ENCODE measurements around the gene NFIC.

DNA sequence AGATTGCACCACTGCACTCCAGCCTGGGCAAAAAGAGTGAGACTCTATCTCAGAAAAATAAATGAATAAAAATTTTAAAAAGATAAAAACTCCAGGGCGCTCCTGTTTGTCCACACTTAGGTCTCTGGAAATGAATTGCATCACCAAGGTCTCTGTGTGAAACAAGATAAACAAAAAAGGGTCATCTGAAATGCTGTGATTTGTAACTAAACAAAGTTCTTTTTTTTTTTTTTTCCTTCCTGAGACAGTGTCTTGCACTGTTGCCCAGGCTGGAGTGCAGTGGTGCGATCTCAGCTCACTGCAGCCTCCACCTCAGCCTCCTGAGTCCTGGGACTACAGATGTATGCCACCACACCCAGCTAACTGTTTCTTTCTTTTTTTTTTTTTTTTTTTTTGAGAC lies 151.3 kb downstream of the NFIC start:
- TF ChIP-seq, protein P1, sequence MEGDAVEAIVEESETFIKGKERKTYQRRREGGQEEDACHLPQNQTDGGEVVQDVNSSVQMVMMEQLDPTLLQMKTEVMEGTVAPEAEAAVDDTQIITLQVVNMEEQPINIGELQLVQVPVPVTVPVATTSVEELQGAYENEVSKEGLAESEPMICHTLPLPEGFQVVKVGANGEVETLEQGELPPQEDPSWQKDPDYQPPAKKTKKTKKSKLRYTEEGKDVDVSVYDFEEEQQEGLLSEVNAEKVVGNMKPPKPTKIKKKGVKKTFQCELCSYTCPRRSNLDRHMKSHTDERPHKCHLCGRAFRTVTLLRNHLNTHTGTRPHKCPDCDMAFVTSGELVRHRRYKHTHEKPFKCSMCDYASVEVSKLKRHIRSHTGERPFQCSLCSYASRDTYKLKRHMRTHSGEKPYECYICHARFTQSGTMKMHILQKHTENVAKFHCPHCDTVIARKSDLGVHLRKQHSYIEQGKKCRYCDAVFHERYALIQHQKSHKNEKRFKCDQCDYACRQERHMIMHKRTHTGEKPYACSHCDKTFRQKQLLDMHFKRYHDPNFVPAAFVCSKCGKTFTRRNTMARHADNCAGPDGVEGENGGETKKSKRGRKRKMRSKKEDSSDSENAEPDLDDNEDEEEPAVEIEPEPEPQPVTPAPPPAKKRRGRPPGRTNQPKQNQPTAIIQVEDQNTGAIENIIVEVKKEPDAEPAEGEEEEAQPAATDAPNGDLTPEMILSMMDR (IDR thresholded peaks at IDR 0.05; ENCODE audit: low read length) = no peak
- no peak for TF ChIP-seq EZH2phosphoT487 (IDR thresholded peaks at IDR 0.05; ENCODE audit: low read length)

Data from MM.1S (cell line).